D341Med (cell line): ENCODE measurements around the gene IL2.

Source experiments
- DNase-seq: peaks from one replicate; pipeline ENCODE4 v3.0.0; 2012; ENCODE audit warnings: low spot score

IL2 gene

GRCh38 chr4:122456231-122457116 is at the start of gene IL2:
Gene IL2, minus strand, starts transcription at chr4:122456725. Its CDS starts 285 bp downstream, at chr4:122456440.
- DNase-seq: no peak

- DNase-seq: no peak
Observed at GRCh38 chr4:122503214-122503613, 46.7 kb upstream of the IL2 start.

GRCh38 chr4:122500852-122501501 is 44.5 kb upstream of the IL2 start:
- DNase-seq: no peak

GRCh38 chr4:122489061-122489460 is 32.5 kb upstream of the IL2 start:
- DNase-seq: no peak

- DNase-seq: no peak
Observed at GRCh38 chr4:122483481-122483880, 27.0 kb upstream of the IL2 start.

- no peak for DNase-seq
Observed at GRCh38 chr4:122481766-122482405, 25.4 kb upstream of the IL2 start.

- DNase-seq: no peak
Observed at GRCh38 chr4:122480655-122481487, 24.3 kb upstream of the IL2 start.

- DNase-seq: no peak
Observed at GRCh38 chr4:122479935-122480416, 23.5 kb upstream of the IL2 start.

- DNase-seq: no peak
Observed at GRCh38 chr4:122476745-122477144, 20.2 kb upstream of the IL2 start.

GRCh38 chr4:122476126-122476525 is 19.6 kb upstream of the IL2 start:
- DNase-seq: no peak

- no peak for DNase-seq
Observed at GRCh38 chr4:122475233-122475632, 18.7 kb upstream of the IL2 start.

GRCh38 chr4:122469457-122469856 is 12.9 kb upstream of the IL2 start:
- no peak for DNase-seq

GRCh38 chr4:122458625-122459024 is 2.1 kb upstream of the IL2 start:
- DNase-seq: no peak

GRCh38 chr4:122453384-122453995 is 3.0 kb downstream of the IL2 start:
- DNase-seq: no peak

GRCh38 chr4:122450847-122451246 is 5.7 kb downstream of the IL2 start:
- DNase-seq: peak; percentile 55

GRCh38 chr4:122434285-122434684 is 22.2 kb downstream of the IL2 start:
- no peak for DNase-seq

GRCh38 chr4:122431351-122431750 is 25.2 kb downstream of the IL2 start:
- no peak for DNase-seq

- DNase-seq: no peak
Observed at GRCh38 chr4:122423246-122423645, 33.3 kb downstream of the IL2 start.

GRCh38 chr4:122412547-122412946 is 44.0 kb downstream of the IL2 start:
- no peak for DNase-seq

- no peak for DNase-seq
Observed at GRCh38 chr4:122403861-122404260, 52.7 kb downstream of the IL2 start.
